Stimulated activated CD8-positive, alpha-beta memory T cell treated with anti-CD3 and anti-CD28 coated beads, Interleukin-12 subunit alpha, Interleukin-12 subunit beta, amount 100 ng/mL, for 4 hours (primary cell): ENCODE measurements around the gene CACNG7.

Experiments
- DNase-seq: peaks from one replicate; pipeline ENCODE4 v3.0.0-alpha.2; 2020; ENCODE audit warnings: low read depth

Gene CACNG7

DNA sequence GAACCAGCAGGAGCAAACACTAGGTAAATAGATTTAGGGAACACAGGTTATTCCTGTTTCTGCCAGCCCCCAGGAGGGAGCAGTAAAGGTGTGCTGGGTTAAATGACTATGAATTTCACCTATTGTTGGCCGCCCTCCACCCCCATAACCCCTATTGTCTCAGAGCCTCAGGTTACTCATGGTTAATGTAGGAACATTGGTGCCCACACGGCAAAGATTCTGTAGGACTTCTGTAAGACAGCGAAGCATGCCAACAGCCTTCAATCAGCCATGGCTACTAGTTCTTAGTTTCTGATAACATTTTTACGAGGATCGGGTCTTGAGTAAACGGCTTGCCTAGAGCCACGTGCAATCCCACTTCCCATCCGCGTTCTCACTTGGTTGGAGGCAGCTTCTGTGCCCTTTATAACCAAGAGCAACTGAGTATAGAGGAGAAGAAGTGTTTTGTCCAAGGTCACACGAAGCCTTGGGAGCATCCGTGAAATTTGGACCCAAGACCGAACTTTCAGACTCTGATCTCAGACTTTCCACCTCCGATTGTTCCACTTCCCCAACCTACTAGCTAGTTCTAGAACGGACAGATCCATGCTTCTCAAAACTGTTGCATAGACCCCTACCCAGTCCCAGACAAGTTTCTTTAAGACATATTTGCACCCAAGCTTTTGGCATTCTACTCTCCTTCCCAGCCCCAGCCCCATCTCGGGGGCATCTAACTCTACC is 48.5 kb downstream of the CACNG7 start:
- no peak for DNase-seq

DNA sequence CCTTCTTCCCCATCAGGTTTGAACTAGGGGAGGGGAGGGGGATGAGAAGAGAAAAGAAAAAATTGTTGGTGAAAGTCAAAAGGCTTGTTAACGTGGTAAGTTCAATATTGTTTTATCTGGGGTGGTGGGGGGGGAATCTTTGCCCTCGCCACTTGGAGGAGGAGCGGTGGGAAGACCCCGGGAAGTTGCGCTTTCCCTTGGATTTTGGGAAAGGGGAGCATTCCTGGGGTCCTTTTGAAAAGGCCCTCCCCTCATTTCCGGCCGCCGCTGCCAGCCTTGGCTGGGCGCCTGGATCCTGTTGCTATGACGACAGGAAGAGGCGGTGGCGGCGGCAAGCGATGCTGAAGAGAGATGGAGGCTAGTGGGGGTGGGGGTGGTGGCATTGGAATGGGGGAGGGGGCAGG is 49.1 kb downstream of the CACNG7 start:
- DNase-seq = no peak

DNA sequence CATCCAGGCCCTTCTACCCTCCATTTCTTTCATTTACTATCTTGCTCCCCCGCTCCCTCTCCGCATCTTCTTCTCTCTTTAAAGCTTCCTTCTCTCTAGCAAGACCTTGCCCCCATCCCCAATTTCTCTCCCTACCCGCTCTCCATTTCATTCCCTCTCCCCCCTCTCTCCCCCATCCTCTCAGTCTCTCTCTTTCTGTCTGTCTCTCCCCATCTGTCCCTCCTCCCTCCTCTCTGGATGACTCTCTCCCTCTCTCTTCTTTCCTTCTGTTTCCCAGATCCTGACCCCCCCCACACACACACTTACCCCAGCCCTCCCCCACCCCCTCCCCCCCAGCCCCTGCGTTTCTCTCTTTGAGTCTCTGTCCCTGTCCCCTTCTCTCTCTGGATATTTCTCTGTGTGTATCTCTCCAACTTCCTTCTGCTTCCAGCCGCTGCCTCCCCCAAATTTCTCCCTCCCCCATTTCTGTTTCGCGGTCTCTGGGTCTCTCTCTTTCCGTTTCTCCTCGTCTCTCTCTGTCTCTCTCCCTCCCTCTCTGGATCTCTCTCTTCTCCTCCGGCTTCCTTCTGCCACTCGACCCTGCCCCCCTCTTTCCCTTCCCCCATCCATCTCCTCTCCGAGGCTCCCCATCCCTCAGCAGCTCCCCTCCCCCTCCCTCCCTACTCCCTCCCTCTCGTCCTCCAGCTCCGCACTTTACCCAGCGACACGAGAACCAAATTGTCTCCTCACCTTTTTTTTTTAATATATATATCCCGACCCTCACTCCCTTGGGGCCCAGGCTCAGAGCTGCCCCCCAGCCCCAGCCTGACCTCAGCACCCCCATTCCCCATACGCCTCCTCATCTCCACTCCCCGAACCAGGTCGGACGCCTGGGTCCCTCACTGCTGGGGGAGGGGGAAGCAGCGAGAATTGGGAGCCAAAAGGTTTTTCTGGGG is 50.0 kb downstream of the CACNG7 start:
- DNase-seq = no peak

DNA sequence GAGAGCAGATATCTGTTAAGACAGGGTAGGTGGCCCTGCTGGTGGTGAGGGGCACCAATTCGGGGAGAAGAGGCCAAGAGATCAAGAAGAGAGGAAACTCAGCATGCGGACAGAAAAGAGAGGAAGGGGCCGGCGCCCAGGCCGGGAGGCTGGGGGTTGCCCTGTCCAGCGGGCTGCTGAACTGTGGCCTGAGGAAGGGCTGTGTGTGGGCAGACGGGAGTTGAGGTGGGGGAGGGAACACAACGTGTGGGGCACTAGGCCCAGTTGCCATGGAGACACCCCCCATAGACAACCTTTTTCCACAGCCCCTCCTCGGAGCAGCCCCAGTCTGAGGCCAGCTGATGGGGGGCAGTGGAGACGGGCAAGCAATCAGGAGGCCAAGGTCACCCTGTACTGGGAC is 51.1 kb downstream of the CACNG7 start:
- no peak for DNase-seq

DNA sequence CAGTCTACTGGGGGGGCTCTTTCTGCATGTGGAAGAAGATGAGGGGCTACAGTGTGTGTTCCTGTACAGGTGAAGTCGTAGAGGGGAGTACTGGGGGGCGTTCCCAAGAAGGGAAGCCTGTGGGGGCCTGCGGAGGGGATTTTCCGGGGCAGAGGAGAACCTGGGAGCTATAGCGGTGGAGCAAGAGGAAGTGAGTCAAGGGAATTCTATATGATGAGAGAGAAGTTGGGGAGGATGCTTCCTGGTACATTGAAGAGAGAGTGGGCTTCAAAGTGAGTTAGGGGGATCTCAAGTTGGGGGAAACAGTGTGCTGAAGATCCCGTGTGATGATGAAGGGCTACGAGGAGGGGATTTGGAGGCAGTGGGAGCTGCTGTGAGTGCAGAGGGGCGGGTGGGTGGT is 51.8 kb downstream of the CACNG7 start:
- no peak for DNase-seq

DNA sequence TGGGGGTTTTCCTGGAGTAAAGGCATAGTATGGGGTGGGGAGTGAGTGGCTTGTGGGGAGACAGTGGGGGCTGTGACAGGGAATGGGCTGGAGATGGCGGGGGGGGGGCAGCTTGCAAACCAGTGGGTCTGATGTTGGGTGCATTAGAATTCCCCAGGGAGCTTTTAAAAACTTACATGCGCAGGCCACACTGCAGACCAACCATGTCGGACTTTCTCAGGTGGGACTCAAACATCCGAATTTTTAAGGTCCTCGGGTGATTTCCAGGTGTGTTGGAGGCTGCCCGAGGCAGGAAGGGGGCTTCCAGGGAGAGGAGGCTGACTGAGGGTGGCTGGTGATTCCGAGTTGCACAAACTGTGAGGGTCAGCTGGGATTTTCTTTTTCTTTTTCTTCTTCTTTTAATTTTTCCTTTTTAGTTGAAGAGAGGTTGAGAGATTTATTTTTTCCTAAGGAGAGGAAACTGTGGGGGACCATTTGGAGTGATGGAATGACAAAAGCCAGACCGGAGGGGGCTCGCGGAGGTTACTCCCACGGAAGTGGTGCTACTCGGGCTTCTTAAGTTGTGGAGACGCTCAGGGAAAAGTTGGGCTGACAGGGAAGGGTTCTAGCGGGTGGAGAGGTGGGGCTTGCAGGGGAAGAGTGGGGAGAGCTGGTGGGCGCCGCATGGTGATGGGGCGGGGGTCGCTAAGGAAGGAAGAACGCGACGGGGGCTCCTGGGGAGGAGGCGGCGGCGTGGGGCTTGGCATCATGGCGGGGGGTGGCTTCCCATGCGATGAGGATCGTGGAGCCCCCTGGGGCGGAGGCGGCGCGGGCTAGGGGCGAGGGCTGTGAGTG is 52.7 kb downstream of the CACNG7 start:
- no peak for DNase-seq

DNA sequence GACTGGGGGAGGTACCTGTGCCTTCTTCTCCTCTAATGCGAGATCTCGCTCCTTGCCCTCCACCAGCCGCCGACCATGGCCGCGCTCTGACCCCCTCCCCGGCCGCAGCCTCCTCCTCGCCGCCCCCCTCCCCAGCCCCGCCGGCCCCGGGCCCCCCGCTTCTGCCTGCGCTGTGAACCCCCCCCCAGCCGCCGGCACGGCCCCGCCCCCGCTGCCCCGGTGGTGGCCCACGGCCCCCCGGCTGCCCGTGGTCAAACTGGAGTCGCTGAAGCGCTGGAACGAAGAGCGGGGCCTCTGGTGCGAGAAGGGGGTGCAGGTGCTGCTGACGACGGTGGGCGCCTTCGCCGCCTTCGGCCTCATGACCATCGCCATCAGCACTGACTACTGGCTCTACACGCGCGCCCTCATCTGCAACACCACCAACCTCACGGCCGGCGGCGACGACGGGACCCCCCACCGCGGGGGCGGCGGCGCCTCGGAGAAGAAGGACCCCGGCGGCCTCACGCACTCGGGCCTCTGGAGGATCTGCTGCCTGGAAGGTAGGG is 53.9 kb downstream of the CACNG7 start, which contains the start of gene CACNG8:
TSS of gene CACNG8 (plus strand) at position 51 of the 545 bp plus-strand sequence.
- DNase-seq = no peak

DNA sequence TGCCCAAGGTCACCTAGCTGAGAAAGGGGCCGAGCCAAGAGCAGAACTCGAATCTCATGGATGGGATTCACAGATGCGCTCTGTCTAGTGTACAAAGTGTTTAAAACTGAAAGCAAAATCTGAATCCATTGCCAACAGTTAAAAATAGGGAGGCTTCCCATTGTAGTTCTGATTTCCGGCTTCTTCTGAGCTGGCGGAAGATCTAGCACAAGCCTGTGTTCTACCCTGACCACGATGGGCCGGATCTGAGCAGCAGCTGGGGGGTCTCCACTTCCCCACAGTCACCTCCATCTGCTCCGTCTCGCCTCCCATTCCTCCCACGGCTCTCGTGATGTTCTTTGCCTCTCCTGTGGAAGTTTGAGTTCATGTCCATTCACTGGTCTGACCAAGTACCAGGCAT is 56.0 kb downstream of the CACNG7 start:
- DNase-seq = no peak

DNA sequence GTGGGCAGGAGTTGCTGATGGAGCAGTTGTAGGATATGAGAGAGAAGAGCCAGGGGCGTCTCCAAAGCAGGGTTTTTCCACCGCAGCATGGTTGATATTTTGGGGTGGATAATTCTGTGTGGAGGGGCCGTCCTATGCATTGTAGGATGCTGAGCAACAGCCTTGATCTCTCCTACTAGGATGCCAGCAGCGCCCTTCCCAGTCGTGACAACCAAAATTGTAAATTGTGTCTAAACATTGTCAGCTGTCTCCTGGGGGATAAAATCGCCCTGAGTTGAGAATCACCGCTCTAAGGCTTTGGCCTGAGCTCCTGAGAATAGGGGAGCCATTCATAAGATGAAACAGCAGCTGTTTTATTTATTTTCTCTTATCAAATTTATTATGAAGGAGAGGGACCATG is 57.9 kb downstream of the CACNG7 start:
- DNase-seq = no peak

DNA sequence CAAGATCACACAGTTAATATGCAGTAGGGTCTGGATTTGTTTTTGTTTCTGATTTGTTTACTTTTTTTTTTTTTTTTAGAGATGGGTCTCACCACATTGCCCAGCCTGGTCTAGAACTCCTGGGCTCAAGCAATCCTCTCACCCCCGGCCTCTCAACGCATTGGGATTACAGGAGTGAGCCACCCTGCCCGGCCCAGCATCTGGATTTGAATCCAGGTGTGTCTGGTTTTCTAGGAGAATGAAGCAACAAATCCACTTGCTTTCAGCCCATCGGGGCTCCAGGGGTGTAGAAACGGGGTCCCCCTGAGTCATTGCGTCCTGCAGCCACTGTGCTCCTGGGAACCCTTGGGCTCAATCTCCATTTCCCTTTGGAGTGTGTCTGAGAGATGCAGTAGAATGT is 60.3 kb downstream of the CACNG7 start:
- DNase-seq = no peak

DNA sequence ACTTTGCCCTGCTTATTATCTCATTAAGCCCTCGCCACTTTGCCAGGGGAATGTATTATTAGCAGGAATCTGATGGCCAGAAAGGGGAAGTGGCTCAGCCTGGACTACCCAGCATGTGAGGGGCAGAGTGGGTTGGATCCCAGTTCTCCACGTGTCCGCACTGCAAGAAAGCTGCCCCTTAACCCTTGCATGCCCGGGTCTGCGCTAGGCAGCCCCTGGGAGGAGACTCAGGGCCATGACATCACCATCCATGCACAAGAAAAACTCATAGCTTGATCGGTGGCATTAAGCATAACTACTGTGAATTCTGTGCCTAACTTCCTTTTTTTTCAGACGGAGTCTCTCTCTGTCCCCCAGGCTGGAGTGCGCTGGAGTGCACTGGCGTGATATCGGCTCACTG is 62.6 kb downstream of the CACNG7 start:
- DNase-seq = no peak

DNA sequence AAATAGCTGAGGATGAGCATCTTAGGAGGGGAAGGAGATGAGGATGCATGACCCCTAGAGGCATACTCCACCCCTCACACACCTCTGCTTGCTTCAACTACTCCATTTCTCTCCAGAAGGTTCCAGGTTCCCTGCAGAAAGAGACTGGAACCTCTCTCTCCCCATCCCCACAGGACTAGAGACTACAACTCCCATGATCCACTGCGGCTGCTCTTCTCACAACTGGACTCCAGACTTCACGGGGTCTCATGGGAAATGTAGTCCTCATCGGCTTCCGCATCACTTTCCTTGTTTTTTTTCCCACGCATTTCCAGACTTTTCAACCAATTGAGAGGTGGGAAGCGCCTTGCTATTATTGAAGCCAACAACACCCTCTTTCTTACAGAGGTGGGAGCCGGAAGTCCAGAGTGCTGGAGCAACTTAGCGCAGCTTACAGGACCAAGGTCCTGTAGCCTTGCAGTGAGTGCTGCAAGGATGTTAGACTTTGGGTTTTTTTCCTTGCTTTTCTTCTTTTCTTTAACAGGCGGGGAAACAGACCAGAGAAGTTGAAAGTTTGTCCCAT is 68.4 kb downstream of the CACNG7 start:
- peak; percentile 14 for DNase-seq

DNA sequence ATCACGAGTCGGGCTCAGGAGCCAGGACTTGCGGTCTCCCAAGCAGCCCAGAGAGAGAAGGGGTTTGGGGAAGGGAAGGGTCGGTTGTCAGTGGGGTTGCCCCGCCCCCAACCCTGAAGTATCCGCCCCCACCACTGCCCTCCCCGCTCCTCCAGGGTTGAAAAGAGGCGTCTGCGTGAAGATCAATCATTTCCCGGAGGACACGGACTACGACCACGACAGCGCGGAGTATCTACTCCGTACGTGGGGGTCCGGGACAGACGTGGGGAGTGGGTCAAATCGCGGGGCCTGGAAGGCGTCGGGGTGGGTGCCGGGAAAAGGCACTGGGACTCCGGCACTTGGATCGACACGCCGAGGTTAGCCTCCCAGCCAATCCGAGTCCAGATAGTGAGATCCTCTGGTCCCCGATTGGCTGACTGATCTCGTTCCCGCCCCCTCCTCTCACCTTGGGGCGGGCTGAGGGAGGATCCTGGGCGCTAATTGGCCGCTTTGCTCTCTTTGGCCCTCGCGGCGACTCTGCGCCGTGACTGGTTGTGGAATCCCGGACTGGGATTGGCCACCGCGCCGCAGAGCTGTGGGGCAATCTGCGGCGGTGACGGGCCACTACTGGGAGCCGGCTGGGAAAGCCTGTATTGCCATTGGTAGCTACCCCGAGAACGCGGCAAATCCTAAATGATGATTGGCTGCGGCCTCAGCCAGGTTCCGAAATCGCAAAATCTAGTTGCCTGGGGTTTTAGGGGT is 69.1 kb downstream of the CACNG7 start:
- no peak for DNase-seq

DNA sequence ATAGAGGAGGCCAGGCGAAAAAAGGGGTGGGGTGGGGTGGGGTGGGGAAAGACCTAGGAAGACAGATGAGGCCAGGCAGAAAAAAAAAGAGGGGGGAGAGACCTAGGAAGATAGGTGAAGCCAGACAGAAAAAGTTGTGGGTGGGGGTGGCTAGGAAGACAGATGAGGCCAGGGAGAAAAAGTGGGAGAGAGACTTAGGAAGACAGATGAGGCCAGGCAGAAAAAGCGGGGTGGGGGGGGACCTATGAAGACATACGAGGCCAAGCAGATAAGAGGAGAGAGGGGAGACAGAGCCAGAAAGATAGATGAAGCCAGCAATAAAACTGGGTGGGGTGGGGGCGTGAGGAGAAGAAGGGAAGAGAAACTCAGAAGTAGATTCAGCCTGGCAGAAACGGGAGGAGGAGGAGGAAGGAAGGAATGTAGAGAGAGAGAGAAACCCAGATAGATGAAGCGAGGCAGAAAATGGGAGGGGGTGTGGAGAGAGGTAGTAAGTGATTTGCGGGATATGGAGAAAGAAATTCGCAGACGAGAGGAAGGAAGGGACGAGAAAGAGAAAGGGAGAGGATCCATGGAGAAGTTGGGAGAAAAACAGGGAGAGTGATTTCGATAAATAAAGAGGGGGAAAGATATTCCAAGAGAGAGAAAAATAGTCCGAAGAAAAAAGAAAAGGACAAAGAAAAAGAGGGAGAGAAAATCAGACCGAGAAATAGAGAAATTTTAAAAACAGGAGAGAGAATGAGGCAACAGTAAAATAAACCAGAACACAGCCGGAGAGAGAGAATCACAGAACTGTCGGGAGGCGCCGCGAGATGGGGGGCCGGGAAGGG is 70.1 kb downstream of the CACNG7 start:
- DNase-seq = no peak

DNA sequence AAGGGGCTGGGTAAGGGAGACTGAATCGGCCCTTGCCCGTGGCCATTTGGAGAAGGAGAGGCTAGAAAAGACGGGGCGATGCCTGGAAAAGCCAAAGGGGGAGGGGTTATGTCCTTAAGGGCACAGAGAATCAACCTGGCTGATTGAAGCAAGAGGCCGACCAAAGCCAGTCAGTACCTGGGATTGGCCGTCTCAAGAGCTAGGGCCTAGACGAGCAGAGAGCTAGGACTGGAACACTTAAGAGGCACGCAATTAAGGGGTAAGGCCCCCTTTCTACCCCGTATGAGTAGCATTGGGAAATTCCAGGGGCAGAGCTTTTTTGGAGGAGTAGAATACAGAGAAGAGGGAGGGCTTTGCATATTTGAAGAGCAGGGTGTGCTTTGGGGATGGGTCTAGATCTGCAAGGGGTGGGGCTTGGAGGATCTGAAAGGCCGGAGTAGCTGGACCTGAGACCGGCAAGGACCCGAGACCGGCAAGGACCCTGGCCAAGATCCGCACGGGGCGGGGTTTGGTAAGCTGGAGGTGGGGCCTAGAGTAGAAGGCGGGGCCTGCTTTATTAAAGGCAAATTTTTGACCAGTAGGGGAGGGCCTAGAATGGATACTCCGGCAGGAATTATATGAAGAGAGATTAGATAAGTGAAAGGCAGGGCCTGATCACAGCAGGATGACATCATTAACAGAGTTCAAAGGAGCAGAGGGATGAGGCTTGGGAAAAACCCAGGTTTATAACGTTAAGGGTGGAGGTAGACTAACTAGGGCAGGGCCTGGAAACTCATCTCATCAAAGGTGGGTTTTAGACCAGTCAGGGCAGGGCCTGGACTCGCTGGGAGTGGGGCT is 71.7 kb downstream of the CACNG7 start:
- no peak for DNase-seq

DNA sequence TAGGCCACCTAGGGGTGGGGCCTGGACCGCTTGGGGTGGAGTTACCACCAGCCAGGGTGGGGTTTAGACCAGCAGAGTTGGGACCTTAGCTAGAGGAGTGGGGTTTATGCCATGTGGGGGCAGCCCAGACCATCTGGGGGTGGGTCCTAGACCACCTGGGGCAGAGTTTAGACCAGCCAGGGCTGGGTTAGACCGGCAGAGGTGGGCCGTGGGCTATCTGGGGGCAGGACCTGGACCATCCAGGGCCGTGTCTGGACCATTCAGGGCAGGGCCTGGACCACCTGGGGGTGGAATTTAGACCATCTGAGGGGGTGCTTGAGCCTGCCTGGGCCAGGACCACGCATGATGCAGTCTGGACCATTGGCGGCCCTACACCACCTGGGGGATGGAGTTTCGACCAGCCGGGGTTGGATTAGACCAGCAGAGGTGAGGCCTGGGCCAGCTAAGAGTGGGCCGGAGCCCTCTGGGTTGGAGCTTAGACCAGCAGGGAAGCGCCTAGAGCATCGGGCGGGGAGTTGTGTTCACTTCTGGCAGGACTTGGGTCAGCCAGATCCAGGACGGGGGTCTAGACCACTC is 72.4 kb downstream of the CACNG7 start:
- DNase-seq = no peak

DNA sequence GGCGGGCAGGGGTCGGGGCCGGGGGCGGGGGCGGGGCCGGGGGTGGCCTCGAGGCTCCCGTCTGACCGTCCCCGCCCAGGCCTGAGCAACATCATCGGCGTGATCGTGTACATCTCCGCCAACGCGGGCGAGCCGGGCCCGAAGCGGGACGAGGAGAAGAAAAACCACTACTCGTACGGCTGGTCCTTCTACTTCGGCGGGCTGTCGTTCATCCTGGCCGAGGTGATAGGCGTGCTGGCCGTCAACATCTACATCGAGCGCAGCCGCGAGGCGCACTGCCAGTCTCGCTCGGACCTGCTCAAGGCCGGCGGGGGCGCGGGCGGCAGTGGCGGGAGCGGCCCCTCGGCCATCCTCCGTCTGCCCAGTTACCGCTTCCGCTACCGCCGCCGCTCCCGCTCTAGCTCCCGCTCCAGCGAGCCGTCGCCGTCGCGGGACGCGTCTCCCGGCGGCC is 72.9 kb downstream of the CACNG7 start:
- DNase-seq = no peak

DNA sequence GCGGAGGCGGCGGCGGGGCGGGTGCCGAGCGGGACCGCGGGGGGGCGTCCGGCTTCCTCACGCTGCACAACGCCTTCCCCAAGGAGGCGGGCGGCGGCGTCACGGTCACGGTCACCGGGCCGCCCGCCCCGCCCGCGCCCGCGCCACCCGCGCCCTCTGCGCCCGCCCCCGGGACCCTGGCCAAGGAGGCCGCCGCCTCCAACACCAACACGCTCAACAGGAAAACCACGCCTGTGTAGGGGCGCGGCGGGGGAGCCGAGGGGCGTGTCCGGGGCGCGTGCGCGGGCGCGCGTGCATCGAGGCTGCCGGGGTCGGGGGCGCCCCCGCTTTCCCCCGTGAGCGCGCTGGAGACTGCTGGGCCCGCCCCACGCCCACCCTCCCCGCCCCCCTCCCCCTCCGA is 73.5 kb downstream of the CACNG7 start:
- DNase-seq = no peak
